CD4-positive, alpha-beta T cell (primary cell): ENCODE results near the gene NR0B2. TPM values are rescaled to one million over a fixed set of nuclear protein-coding genes. Genes with fewer than 3 reads are reported as not detected.
A peak's percentile ranks its signal among the peaks of the same experiment; 100 is the strongest.

ENCODE experiments used
- ATAC-seq: fragments of 200-7000 bp; cut with Tn5 transposase; one replicate; pipeline ENCODE4 v1.10.0; 2022; ENCODE audit warnings: mild to moderate bottlenecking; ENCODE audit not compliant: poor library complexity
- CTCF ChIA-PET: fragments of 350-600 bp; sonication (Branson Sonifier 250); formaldehyde crosslinking; loops from one replicate; lab custom pipeline; 2021; ENCODE audit warnings: antibody characterized with exemption, inconsistent platforms; lab: Charles Lee
- POLR2A ChIA-PET: fragments of 350-600 bp; sonication (Branson Sonifier 250); formaldehyde crosslinking; loops from one replicate; lab custom pipeline; 2021; ENCODE audit warnings: antibody characterized with exemption, inconsistent platforms; lab: Charles Lee
- DNase-seq, 14 experiments: peaks; one replicate each; pipeline ENCODE4 v3.0.0-alpha.2; 2013 to 2020; ENCODE audit warnings: mixed read lengths in 2 of 14
- H3K27ac ChIP-seq, 2 donors: one replicate each; pipeline versions ENCODE4 v1.5.1 to v1.7.0; 2013; ENCODE audit warnings: low read length in 2 of 2, low read depth in 1 of 2, mild to moderate bottlenecking in 1 of 2
- H3K27me3 ChIP-seq, 2 experiments: 1 replicate in 1 of 2; 2 replicates in 1 of 2; pipeline versions ENCODE4 v1.6.1 to v1.7.0; 2013; ENCODE audit warnings: low read length in 2 of 2, control low read depth in 1 of 2, mild to moderate bottlenecking in 1 of 2, moderate library complexity in 1 of 2; ENCODE audit not compliant: insufficient read depth in 2 of 2, control insufficient read depth in 1 of 2
- H3K36me3 ChIP-seq: one replicate; pipeline ENCODE4 v1.6.1; 2013; ENCODE audit warnings: low read length, control low read depth; ENCODE audit not compliant: insufficient read depth
- H3K4me1 ChIP-seq: one replicate; pipeline ENCODE4 v1.6.1; 2013; ENCODE audit warnings: low read length, control low read depth; ENCODE audit not compliant: insufficient read depth
- H3K4me3 ChIP-seq: one replicate; pipeline ENCODE4 v1.5.1; 2013; ENCODE audit warnings: mild to moderate bottlenecking, low read length, moderate library complexity
- H3K9me3 ChIP-seq, 2 experiments: 1 replicate in 1 of 2; 2 replicates in 1 of 2; pipeline versions ENCODE4 v1.6.1 to v1.7.0; 2013; ENCODE audit warnings: low read length in 2 of 2, mild to moderate bottlenecking in 2 of 2, control low read depth in 1 of 2, moderate library complexity in 1 of 2; ENCODE audit not compliant: control insufficient read depth in 1 of 2, insufficient read depth in 1 of 2
- H3K27ac Mint-ChIP-seq: one replicate; pipeline ENCODE4 v1.8.0; 2020; ENCODE audit warnings: mixed read lengths
- H3K27me3 Mint-ChIP-seq: one replicate; pipeline ENCODE4 v1.8.0; 2021; ENCODE audit warnings: mixed read lengths
- H3K36me3 Mint-ChIP-seq: one replicate; pipeline ENCODE4 v1.8.0; 2021; ENCODE audit warnings: low read depth, mixed read lengths
- H3K4me1 Mint-ChIP-seq: one replicate; pipeline ENCODE4 v1.8.0; 2021; ENCODE audit warnings: low read depth, mixed read lengths
- H3K4me3 Mint-ChIP-seq: one replicate; pipeline ENCODE4 v1.8.0; 2020; ENCODE audit warnings: mild to moderate bottlenecking, mixed read lengths
- H3K9me3 Mint-ChIP-seq: one replicate; pipeline ENCODE4 v1.8.0; 2020; ENCODE audit warnings: mixed read lengths
- CTCF ChIP-seq: fragments of 200-600 bp; IDR thresholded peaks from one replicate; pipeline ENCODE4 v1.8.0; 2022; ENCODE audit warnings: antibody characterized with exemption, mild to moderate bottlenecking
- intact Hi-C, 2 experiments: fragments of 100-400 bp; cut with DNase I in 1 of 2; cut with micrococcal nuclease in 1 of 2; formaldehyde crosslinking; loops; one replicate each; pipeline versions ENCODE4 v1.15.1 to v1.9.0; 2023 to 2025; cut with DNase I, micrococcal nuclease
- total RNA-seq, 174 experiments: library from RNA in 2 of 174; stranded (reverse) in 2 of 174; gene quantifications; one replicate each; pipeline ENCODE4 v1.2.3 and lab custom pipeline; 2021 to 2026

The NR0B2 gene
- total RNA-seq, 2 experiments from 2014 or later = not detected

- no peak overlapping the region for H3K4me3 ChIP-seq
- Mint-ChIP-seq H3K4me3 (peak overlapping the region; percentile 3), H3K9me3 (no peaks in the 10 kb centered on the region), H3K36me3 (no peaks in the 10 kb centered on the region), H3K27me3 (peaks cover 4% of the 10 kb centered on the region), H3K4me1 (peaks cover 2% of the 10 kb centered on the region), H3K27ac (no peak overlapping the region)
- intact Hi-C loops = no loop called here
- H3K27me3 ChIP-seq = no peaks in the 10 kb centered on the region
- POLR2A ChIA-PET = no interaction called here
- H3K9me3 ChIP-seq = no peaks in the 10 kb centered on the region
- H3K27ac ChIP-seq = no peak overlapping the region
- H3K36me3 ChIP-seq = no peaks in the 10 kb centered on the region
- no peaks in the 10 kb centered on the region for H3K4me1 ChIP-seq
- CTCF ChIA-PET = no interaction called here
- ATAC-seq = no peak
- DNase-seq = no peak
- TF ChIP-seq CTCF = no peak
Observed at GRCh38 chr1:26907071-26907917, 6.5 kb downstream of the NR0B2 start.

GRCh38 chr1:26900815-26901511 is 12.8 kb downstream of the NR0B2 start:
- intact Hi-C loops = loop anchor here in 1 of 2 experiments (1.0 kb wide), 1 partner anchor 21 kb away; no protein-coding TSS in a partner anchor
- H3K27me3 Mint-ChIP-seq = no peaks in the 10 kb centered on the region
- Histone ChIP-seq H3K4me1 (peaks cover 29% of the 10 kb centered on the region), H3K4me3 (peak overlapping the region; percentile 98), H3K27me3 (no peaks in the 10 kb centered on the region), H3K27ac (peak overlapping the region; percentile 82 to 94), H3K9me3 (no peaks in the 10 kb centered on the region), H3K36me3 (peaks cover 21% of the 10 kb centered on the region)
- TF ChIP-seq CTCF = no peak
- peaks cover 31% of the 10 kb centered on the region for H3K4me1 Mint-ChIP-seq
- DNase-seq (no peak), ATAC-seq (no peak)
- H3K27ac Mint-ChIP-seq = peak overlapping the region; percentile 93
- H3K36me3 Mint-ChIP-seq = peaks cover 37% of the 10 kb centered on the region
- peak overlapping the region; percentile 98 for H3K4me3 Mint-ChIP-seq
- POLR2A ChIA-PET = interaction anchor here (0.7 to 3.7 kb wide), 23 partner anchors 8 to 1742 kb away, joined by 3 to 82 read pairs (median 5); partner anchors contain the start of genes DHDDS, FAM76A, GPN2 and HMGN2
- CTCF ChIA-PET = interaction anchor here (0.5 to 1.0 kb wide), 2 partner anchors 18 to 96 kb away, joined by 3 read pairs; no protein-coding TSS in a partner anchor
- no peaks in the 10 kb centered on the region for H3K9me3 Mint-ChIP-seq

GRCh38 chr1:26900001-26900814 is 13.6 kb downstream of the NR0B2 start, which contains the start of gene GPATCH3:
TSS of gene GPATCH3 (minus strand) at chr1:26900467. CDS start at chr1:26900442, 25 bp downstream.
- Histone ChIP-seq H3K4me3 (peak within 1 kb of the TSS; percentile 98), H3K36me3 (peaks cover 28% of the 10 kb centered on the region), H3K4me1 (peaks cover 29% of the 10 kb centered on the region), H3K27me3 (no peaks in the 10 kb centered on the region), H3K9me3 (no peaks in the 10 kb centered on the region), H3K27ac (peak within 1 kb of the TSS; percentile 82 to 94)
- H3K36me3 Mint-ChIP-seq = peaks cover 43% of the 10 kb centered on the region
- H3K4me3 Mint-ChIP-seq = peak within 1 kb of the TSS; percentile 98
- TF ChIP-seq CTCF = no peak
- H3K27me3 Mint-ChIP-seq = no peaks in the 10 kb centered on the region
- H3K27ac Mint-ChIP-seq = peak within 1 kb of the TSS; percentile 93
- H3K4me1 Mint-ChIP-seq = peaks cover 31% of the 10 kb centered on the region
- ATAC-seq = peak; percentile 94
- CTCF ChIA-PET = interaction anchor here (0.5 to 1.7 kb wide), 4 partner anchors 10 to 97 kb away, joined by 3 to 4 read pairs (median 3); partner anchors contain the start of genes GPN2 and KDF1
- no peaks in the 10 kb centered on the region for H3K9me3 Mint-ChIP-seq
- intact Hi-C loops = loop anchor here in 1 of 2 experiments (1.0 kb wide), 1 partner anchor 22 kb away; no protein-coding TSS in a partner anchor
- POLR2A ChIA-PET = interaction anchor here (0.7 to 3.7 kb wide), 25 partner anchors 9 to 1743 kb away, joined by 3 to 82 read pairs (median 4); partner anchors contain the start of genes DHDDS, FAM76A, GPN2 and HMGN2
- peak; percentile 78 to 95 (median 86) for DNase-seq
